GM12891 (cell line): ENCODE data around the gene CCL21.

Experiments
- PAX5 ChIP-seq: IDR thresholded peaks from 2 replicates; pipeline ENCODE4 v1.6.1; 2011; ENCODE audit warnings: low read length, moderate library complexity, mild to moderate bottlenecking; ENCODE audit not compliant: insufficient read depth, severe bottlenecking
- POLR2A ChIP-seq: IDR thresholded peaks from 2 replicates; pipeline ENCODE4 v1.6.1; 2011; ENCODE audit warnings: low read depth, low read length, control low read depth
- POLR2AphosphoS5 ChIP-seq: IDR thresholded peaks from 2 replicates; pipeline ENCODE4 v1.6.1; 2011; ENCODE audit warnings: low read depth, low read length, control low read depth
- POU2F2 ChIP-seq: IDR thresholded peaks from 2 replicates; pipeline ENCODE4 v1.6.1; 2011; ENCODE audit warnings: low read depth, mild to moderate bottlenecking, control low read depth, low read length, moderate library complexity
- TAF1 ChIP-seq: IDR thresholded peaks from 2 replicates; pipeline ENCODE4 v1.6.1; 2011; ENCODE audit warnings: low read depth, low read length, control low read depth

GRCh38 chr9:34675869-34676268 lies 34.1 kb downstream of the CCL21 start:
- TF ChIP-seq TAF1, result no peak
- no peak for TF ChIP-seq POLR2AphosphoS5
- TF ChIP-seq POLR2A, result no peak
- no peak for TF ChIP-seq PAX5
- TF ChIP-seq POU2F2, result no peak
